ENCODE data around the gene LEP.

The LEP gene

GRCh38 chr7:128259131-128260061 lies 18.3 kb downstream of the LEP start:
- no peak overlapping the region for H3K4me3 ChIP-seq (ENCODE audit: low read depth, low read length)
- TF ChIP-seq CTCF (IDR thresholded peaks at IDR 0.05; ENCODE audit: borderline replicate concordance, insufficient read depth, low read depth, low read length): no peak

- TF ChIP-seq CTCF (IDR thresholded peaks at IDR 0.05; ENCODE audit: borderline replicate concordance, insufficient read depth, low read depth, low read length): no peak
- H3K4me3 ChIP-seq (ENCODE audit: low read depth, low read length): no peak overlapping the region
Measured at GRCh38 chr7:128260069-128260795, 19.2 kb downstream of the LEP start.

GRCh38 chr7:128262273-128263028 lies 21.4 kb downstream of the LEP start:
- no peak overlapping the region for H3K4me3 ChIP-seq (ENCODE audit: low read depth, low read length)
- no peak for TF ChIP-seq CTCF (IDR thresholded peaks at IDR 0.05; ENCODE audit: borderline replicate concordance, insufficient read depth, low read depth, low read length)

GRCh38 chr7:128263420-128263819 lies 22.3 kb downstream of the LEP start:
- TF ChIP-seq CTCF (IDR thresholded peaks at IDR 0.05; ENCODE audit: borderline replicate concordance, insufficient read depth, low read depth, low read length): no peak
- no peak overlapping the region for H3K4me3 ChIP-seq (ENCODE audit: low read depth, low read length)

- no peak for TF ChIP-seq CTCF (IDR thresholded peaks at IDR 0.05; ENCODE audit: borderline replicate concordance, insufficient read depth, low read depth, low read length)
- H3K4me3 ChIP-seq (ENCODE audit: low read depth, low read length): no peak overlapping the region
Measured at GRCh38 chr7:128264477-128264876, 23.4 kb downstream of the LEP start.

GRCh38 chr7:128265156-128265905 lies 24.3 kb downstream of the LEP start:
- TF ChIP-seq CTCF (IDR thresholded peaks at IDR 0.05; ENCODE audit: borderline replicate concordance, insufficient read depth, low read depth, low read length): no peak
- no peak overlapping the region for H3K4me3 ChIP-seq (ENCODE audit: low read depth, low read length)

Measured in GM12875 (cell line).